Transverse colon (tissue), 3 donors: ENCODE data around the gene TRAK1.

ENCODE experiments used
- POLR2A ChIP-seq: fragments of 450-650 bp; IDR thresholded peaks from one replicate; pipeline ENCODE4 v1.6.1; 2016; ENCODE audit warnings: antibody characterized with exemption, mild to moderate bottlenecking, moderate library complexity
- TF ChIP-seq, protein P1 (sequence below), 5 experiments: fragments of 200-600 bp in 3 of 5; fragments of 450-650 bp in 2 of 5; sonication (generic) in 3 of 5; IDR thresholded peaks; 1 replicate in 2 of 5; 2 replicates in 3 of 5; pipeline ENCODE4 v1.5.1; 2016 to 2017; ENCODE audit warnings: antibody characterized with exemption in 5 of 5, inconsistent platforms in 3 of 5, mild to moderate bottlenecking in 2 of 5, moderate library complexity in 1 of 5

DNA sequence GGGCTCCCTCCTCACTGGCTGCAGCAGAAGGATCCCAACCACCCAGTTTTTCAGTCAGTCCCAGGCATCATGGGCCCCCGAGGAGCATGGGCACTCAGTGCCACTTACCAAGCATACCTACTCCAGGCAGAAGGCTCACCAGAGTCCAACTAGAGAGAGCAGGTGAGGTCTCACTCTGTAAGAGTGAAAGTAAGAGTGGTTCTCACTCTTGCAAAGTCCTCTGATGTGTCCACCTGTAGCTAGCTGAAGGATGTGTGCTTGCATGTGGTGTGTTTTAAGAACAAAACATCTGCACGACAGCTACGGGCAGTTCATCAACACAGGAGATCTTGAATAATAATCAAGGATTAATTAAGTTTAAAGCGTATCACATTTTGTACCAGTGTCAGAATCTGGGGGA is 125.1 kb downstream of the TRAK1 start:
- TF ChIP-seq, protein P1, sequence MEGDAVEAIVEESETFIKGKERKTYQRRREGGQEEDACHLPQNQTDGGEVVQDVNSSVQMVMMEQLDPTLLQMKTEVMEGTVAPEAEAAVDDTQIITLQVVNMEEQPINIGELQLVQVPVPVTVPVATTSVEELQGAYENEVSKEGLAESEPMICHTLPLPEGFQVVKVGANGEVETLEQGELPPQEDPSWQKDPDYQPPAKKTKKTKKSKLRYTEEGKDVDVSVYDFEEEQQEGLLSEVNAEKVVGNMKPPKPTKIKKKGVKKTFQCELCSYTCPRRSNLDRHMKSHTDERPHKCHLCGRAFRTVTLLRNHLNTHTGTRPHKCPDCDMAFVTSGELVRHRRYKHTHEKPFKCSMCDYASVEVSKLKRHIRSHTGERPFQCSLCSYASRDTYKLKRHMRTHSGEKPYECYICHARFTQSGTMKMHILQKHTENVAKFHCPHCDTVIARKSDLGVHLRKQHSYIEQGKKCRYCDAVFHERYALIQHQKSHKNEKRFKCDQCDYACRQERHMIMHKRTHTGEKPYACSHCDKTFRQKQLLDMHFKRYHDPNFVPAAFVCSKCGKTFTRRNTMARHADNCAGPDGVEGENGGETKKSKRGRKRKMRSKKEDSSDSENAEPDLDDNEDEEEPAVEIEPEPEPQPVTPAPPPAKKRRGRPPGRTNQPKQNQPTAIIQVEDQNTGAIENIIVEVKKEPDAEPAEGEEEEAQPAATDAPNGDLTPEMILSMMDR (IDR thresholded peaks at IDR 0.05): no peak
- TF ChIP-seq POLR2A: no peak
